Right lobe of liver (tissue), 6 donors: ENCODE results near the gene SARS2. TPM values are rescaled to one million over a fixed set of nuclear protein-coding genes. Genes with fewer than 3 reads are reported as not detected.

Experiments
- ATAC-seq, 4 donors: fragments of 200-7000 bp; cut with Tn5 transposase; one replicate each; pipeline ENCODE4 v1.9.1; 2020; ENCODE audit warnings: mild to moderate bottlenecking in 4 of 4, moderate library complexity in 4 of 4
- DNase-seq, 3 donors: peaks; one replicate each; pipeline ENCODE4 v3.0.0-alpha.2; 2020
- H3K27ac ChIP-seq, 3 donors: fragments of 200-600 bp; one replicate each; pipeline ENCODE4 v1.8.0; 2022
- H3K27me3 ChIP-seq, 2 donors: fragments of 200-600 bp; one replicate each; pipeline ENCODE4 v1.8.0; 2022
- H3K36me3 ChIP-seq, 4 donors: fragments of 200-600 bp; sonication (generic) in 1 of 4; one replicate each; pipeline versions ENCODE4 v1.5.1 to v1.8.0; 2017 to 2022; ENCODE audit warnings: control low read depth in 1 of 4
- H3K4me1 ChIP-seq, 4 donors: fragments of 200-600 bp; sonication (generic) in 1 of 4; one replicate each; pipeline versions ENCODE4 v1.5.1 to v1.8.0; 2017 to 2022; ENCODE audit warnings: control low read depth in 1 of 4
- H3K4me3 ChIP-seq, 3 donors: fragments of 200-600 bp; one replicate each; pipeline ENCODE4 v1.8.0; 2022
- H3K9me3 ChIP-seq, 4 donors: fragments of 200-600 bp; sonication (generic) in 1 of 4; one replicate each; pipeline versions ENCODE4 v1.5.1 to v1.8.0; 2017 to 2022; ENCODE audit warnings: control low read depth in 1 of 4
- POLR2A ChIP-seq: fragments of 450-650 bp; IDR thresholded peaks from one replicate; pipeline ENCODE4 v1.6.1; 2017; ENCODE audit warnings: antibody characterized with exemption, mild to moderate bottlenecking
- WGBS: methylation state at CpG from one replicate; pipeline ENCODE4 v1.1.6; 2018; ENCODE audit warnings: low coverage, low lambda C conversion rate; ENCODE audit not compliant: insufficient coverage; ENCODE audit errors: missing lambda C conversion rate; 5-methylcytosine and 5-hydroxymethylcytosine counted together
- intact Hi-C, 2 donors: fragments of 100-400 bp; cut with DNase I; formaldehyde crosslinking; loops; one replicate each; pipeline versions ENCODE4 v1.11.2 to v1.14.1; 2022
- total RNA-seq, 6 experiments: library from RNA; depleted of rRNA in 2 of 6; stranded (reverse); fragments of >200 nt in 2 of 6; fragmentation: NEBNext Ultra II Directional in 3 of 6; extraction: Animal tissue kit (Norgen Biotek cat#: 25700) in 3 of 6; gene quantifications; one replicate each; pipeline versions ENCODE4 v1.1.0 to v1.2.4, GENCODE V29; 2016 to 2023
- TF ChIP-seq, protein P1 (sequence below), 4 donors: fragments of 200-600 bp in 3 of 4; fragments of 450-650 bp in 1 of 4; IDR thresholded peaks; one replicate each; pipeline versions ENCODE4 v1.5.1 to v1.8.0; 2016 to 2022; ENCODE audit warnings: antibody characterized with exemption in 4 of 4, mild to moderate bottlenecking in 2 of 4
- donor health status: DM: no; HTN: yes; CAD: no.
- donor health status: DM: no; HTN: no; CAD: no.
- donor health status: DM: no; HTN: no; CAD: no.
- donor health status: DM: no; HTN: yes; CAD: no.
- donor health status: DM: no; HTN: yes; CAD: no.

The SARS2 gene
- total RNA-seq, 6 experiments from 2014 or later = 10.6 to 26.5 (median 18.7) TPM

DNA sequence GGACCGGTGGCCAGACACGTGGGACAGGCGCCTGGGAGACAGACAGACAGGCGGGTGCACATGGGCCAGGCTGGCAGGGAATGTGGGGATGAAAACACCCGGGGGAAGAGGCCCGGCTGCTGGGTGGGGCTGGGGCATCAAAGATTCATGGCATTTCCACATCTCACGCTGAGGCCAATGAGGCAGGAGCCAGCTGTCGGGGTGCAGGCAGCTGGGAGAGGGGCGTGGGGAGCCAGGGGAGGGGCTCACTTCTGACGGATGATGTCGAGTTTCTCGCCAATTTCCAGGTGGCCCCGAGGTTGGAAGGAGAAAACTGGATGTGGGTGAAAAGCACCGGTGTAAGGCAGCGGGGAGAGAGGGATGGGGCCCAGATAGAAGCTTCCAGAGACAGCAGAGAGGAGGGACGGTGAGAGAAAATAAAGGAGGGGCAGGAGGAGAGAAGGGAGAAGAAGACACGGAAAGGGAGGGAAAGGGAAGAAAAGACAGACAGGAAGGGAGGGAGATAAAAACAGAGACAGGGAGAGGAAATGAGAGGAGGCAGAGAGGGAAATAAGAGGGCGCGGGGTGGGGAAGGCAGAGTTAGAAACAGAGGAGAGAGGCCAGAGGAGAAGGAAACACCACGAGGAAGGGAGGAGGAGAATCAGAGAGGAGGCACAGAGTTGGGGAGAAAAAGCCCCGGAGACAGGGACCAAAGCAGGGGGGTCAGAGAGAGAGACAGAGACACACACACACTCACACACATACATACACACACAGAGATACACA lies 10.5 kb downstream of the SARS2 start:
- Histone ChIP-seq H3K27ac (no peak overlapping the region), H3K27me3 (no peaks in the 10 kb centered on the region), H3K9me3 (no peaks in the 10 kb centered on the region), H3K36me3 (peaks cover 0 to 11% (median 6%) of the 10 kb centered on the region in 4 donors), H3K4me1 (no peaks in the 10 kb centered on the region), H3K4me3 (no peak overlapping the region)
- WGBS = 78% methylated on average over 21 of the region's 21 CpGs
- intact Hi-C loops = no loop called here
- no peak for TF ChIP-seq POLR2A
- DNase-seq (peak in 2 of 3 donors; percentile 17 to 44), ATAC-seq (no peak)

DNA sequence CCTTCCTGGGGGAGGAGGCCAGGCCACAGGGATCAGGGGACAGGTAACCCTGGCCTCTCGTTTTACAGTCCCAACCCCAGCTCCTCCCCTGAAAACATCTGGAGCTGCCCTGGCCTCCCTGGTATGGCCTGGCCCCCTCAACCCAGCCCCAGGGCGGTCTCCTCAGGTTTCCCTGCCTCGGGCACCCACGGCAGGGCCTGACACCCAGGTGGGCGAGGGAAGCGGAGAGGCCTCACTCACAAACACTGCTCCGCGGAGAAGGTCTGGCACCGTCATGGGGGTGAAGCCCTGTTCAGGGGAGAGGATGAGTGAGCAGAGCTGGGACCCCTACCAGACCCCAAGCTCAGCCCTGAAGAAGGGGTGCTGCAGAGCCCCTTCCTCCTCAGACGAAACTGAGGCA lies 12.0 kb downstream of the SARS2 start:
- TF ChIP-seq POLR2A = no peak
- TF ChIP-seq, protein P1, sequence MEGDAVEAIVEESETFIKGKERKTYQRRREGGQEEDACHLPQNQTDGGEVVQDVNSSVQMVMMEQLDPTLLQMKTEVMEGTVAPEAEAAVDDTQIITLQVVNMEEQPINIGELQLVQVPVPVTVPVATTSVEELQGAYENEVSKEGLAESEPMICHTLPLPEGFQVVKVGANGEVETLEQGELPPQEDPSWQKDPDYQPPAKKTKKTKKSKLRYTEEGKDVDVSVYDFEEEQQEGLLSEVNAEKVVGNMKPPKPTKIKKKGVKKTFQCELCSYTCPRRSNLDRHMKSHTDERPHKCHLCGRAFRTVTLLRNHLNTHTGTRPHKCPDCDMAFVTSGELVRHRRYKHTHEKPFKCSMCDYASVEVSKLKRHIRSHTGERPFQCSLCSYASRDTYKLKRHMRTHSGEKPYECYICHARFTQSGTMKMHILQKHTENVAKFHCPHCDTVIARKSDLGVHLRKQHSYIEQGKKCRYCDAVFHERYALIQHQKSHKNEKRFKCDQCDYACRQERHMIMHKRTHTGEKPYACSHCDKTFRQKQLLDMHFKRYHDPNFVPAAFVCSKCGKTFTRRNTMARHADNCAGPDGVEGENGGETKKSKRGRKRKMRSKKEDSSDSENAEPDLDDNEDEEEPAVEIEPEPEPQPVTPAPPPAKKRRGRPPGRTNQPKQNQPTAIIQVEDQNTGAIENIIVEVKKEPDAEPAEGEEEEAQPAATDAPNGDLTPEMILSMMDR (IDR thresholded peaks at IDR 0.05) = no peak
- no peak overlapping the region for H3K4me3 ChIP-seq
- peak; percentile 16 to 39 (median 30) for DNase-seq
- WGBS = 90% methylated on average over 6 of the region's 10 CpGs
- no peaks in the 10 kb centered on the region for H3K36me3 ChIP-seq
- no peak for ATAC-seq
- intact Hi-C loops = no loop called here
- H3K9me3 ChIP-seq = no peaks in the 10 kb centered on the region
- no peaks in the 10 kb centered on the region for H3K27me3 ChIP-seq
- no peak overlapping the region for H3K27ac ChIP-seq
- H3K4me1 ChIP-seq = no peaks in the 10 kb centered on the region

DNA sequence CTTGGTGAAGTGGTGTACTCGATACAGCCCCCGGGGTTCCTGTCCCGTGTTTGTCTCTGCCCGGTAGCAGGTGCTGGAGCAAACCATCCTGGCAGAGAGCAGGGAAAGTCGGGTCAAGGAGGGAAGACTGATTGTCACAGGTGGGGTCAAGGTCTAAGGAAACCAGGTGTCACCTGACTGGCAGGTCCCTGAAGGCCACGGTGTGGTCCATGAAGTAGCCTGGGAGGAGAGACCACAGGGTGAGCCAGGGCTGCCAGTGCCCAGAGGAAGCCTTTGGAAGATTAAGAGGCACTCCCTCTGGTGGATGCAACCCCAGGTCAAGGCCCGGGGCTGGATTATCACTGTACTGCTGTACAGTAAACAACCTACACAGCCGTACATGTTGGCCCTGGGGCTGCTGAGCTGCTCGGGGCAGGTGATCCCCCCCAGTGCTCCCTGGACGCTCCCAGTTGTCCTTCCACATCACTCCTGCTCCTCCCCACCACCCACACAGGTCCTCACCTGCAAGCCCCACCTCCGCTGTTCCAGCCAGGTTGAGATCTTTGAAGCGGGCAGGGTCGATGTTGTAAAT lies 12.6 kb downstream of the SARS2 start:
- Histone ChIP-seq H3K4me1 (no peaks in the 10 kb centered on the region), H3K27me3 (no peaks in the 10 kb centered on the region), H3K9me3 (no peaks in the 10 kb centered on the region), H3K27ac (no peak overlapping the region), H3K4me3 (no peak overlapping the region), H3K36me3 (no peaks in the 10 kb centered on the region)
- WGBS = 69% methylated on average over 6 of the region's 13 CpGs
- DNase-seq = peak in 2 of 3 donors; percentile 24 to 50
- intact Hi-C loops = no loop called here
- TF ChIP-seq, protein P1 (IDR thresholded peaks at IDR 0.05) = peak in 3 of 4 donors; percentile 10 to 20 (median 12)
- no peak for TF ChIP-seq POLR2A
- peak; percentile 34 to 56 (median 42) for ATAC-seq

DNA sequence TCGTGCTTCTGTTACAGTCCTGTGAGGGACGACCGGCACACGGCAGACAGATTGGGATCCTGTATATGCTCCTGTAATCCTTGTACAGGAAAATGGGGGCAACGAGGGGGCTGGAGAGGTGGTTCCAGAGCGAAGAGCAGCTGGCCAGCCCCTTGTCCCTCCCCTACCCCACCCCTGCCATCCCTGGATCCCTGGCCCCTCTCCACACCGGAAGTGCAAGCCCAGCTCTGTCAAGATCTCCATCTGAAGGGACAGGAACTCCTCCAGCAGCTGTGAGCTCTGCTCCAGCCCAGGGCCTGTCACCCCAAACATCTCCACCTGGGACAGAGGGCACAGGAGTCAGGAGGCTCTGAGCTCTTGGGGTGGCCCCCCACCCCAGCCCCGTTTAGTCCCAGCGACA lies 13.0 kb downstream of the SARS2 start:
- TF ChIP-seq, protein P1 (IDR thresholded peaks at IDR 0.05) = no peak
- no peak for TF ChIP-seq POLR2A
- H3K27me3 ChIP-seq = no peaks in the 10 kb centered on the region
- intact Hi-C loops = no loop called here
- H3K36me3 ChIP-seq = no peaks in the 10 kb centered on the region
- H3K9me3 ChIP-seq = no peaks in the 10 kb centered on the region
- ATAC-seq (no peak), DNase-seq (peak in 2 of 3 donors; percentile 16 to 43)
- no peak overlapping the region for H3K4me3 ChIP-seq
- no peak overlapping the region for H3K27ac ChIP-seq
- 93% methylated on average over 3 of the region's 9 CpGs for WGBS
- H3K4me1 ChIP-seq = no peaks in the 10 kb centered on the region
